ENCODE data around the gene AATK.

The AATK gene

GRCh38 chr17:81140695-81141094 lies 25.3 kb downstream of the AATK start:
- no peak for DNase-seq (ENCODE audit: low spot score)
- TF ChIP-seq CTCF (IDR thresholded peaks at IDR 0.05; ENCODE audit: extremely low read depth, missing control alignments), result no peak

GRCh38 chr17:81140018-81140417 lies 26.0 kb downstream of the AATK start:
- no peak for TF ChIP-seq CTCF (IDR thresholded peaks at IDR 0.05; ENCODE audit: extremely low read depth, missing control alignments)
- DNase-seq (ENCODE audit: low spot score), result no peak

- no peak for TF ChIP-seq CTCF (IDR thresholded peaks at IDR 0.05; ENCODE audit: extremely low read depth, missing control alignments)
- DNase-seq (ENCODE audit: low spot score), result no peak
These were observed 26.6 kb downstream of the AATK start for GRCh38 chr17:81139428-81139827.

GRCh38 chr17:81138500-81138899 lies 27.5 kb downstream of the AATK start:
- no peak for DNase-seq (ENCODE audit: low spot score)
- TF ChIP-seq CTCF (IDR thresholded peaks at IDR 0.05; ENCODE audit: extremely low read depth, missing control alignments), result no peak

- no peak for DNase-seq (ENCODE audit: low spot score)
- TF ChIP-seq CTCF (IDR thresholded peaks at IDR 0.05; ENCODE audit: extremely low read depth, missing control alignments), result no peak
These were observed 27.9 kb downstream of the AATK start for GRCh38 chr17:81138083-81138482.

GRCh38 chr17:81137248-81137647 lies 28.8 kb downstream of the AATK start:
- TF ChIP-seq CTCF (IDR thresholded peaks at IDR 0.05; ENCODE audit: extremely low read depth, missing control alignments), result no peak
- no peak for DNase-seq (ENCODE audit: low spot score)

GRCh38 chr17:81136366-81136765 lies 29.7 kb downstream of the AATK start:
- no peak for TF ChIP-seq CTCF (IDR thresholded peaks at IDR 0.05; ENCODE audit: extremely low read depth, missing control alignments)
- no peak for DNase-seq (ENCODE audit: low spot score)

Data from GM20000 (cell line).